ENCODE data around the gene MPZL2.

DNA sequence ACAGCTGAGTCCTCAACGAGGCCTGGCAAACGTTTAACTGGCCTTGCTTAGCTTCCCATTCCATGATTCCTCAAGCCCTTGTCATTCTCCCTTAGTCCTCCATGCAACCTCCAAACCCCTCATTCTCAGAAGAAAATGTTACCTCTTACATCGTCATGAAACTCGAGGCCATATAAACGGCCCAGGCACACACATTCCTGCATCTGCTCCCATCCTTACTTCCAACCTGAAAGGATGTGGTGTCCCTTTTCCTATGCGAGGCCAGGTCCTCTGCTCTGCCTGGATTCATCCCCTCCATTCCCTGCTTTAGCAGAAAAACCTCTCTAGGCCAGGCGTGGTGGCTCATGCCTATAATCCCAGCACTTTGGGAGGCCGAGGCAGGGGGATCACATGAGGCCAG is 20.9 kb downstream of the MPZL2 start:
- TF ChIP-seq EZH2 (IDR thresholded peaks at IDR 0.05; ENCODE audit: borderline replicate concordance, low read depth, low read length, severe bottlenecking), result no peak
- TF ChIP-seq, protein P1, sequence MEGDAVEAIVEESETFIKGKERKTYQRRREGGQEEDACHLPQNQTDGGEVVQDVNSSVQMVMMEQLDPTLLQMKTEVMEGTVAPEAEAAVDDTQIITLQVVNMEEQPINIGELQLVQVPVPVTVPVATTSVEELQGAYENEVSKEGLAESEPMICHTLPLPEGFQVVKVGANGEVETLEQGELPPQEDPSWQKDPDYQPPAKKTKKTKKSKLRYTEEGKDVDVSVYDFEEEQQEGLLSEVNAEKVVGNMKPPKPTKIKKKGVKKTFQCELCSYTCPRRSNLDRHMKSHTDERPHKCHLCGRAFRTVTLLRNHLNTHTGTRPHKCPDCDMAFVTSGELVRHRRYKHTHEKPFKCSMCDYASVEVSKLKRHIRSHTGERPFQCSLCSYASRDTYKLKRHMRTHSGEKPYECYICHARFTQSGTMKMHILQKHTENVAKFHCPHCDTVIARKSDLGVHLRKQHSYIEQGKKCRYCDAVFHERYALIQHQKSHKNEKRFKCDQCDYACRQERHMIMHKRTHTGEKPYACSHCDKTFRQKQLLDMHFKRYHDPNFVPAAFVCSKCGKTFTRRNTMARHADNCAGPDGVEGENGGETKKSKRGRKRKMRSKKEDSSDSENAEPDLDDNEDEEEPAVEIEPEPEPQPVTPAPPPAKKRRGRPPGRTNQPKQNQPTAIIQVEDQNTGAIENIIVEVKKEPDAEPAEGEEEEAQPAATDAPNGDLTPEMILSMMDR (IDR thresholded peaks at IDR 0.05; ENCODE audit: borderline replicate concordance, extremely low read depth, low read length, poor library complexity, severe bottlenecking), result no peak

All from DND-41 (cell line).